Stomach (tissue), 4 donors: ENCODE data around the gene HOXD4.

Experiments used
- CTCF ChIP-seq, 7 experiments: fragments of 450-650 bp in 4 of 7; fragments of 200-600 bp in 3 of 7; sonication (generic) in 3 of 7; IDR thresholded peaks; one replicate each; pipeline ENCODE4 v1.5.1; 2016 to 2019; ENCODE audit warnings: antibody characterized with exemption in 7 of 7, control low read depth in 2 of 7, mild to moderate bottlenecking in 1 of 7
- POLR2AphosphoS5 ChIP-seq, 3 donors: sonication (generic); formaldehyde crosslinking; IDR thresholded peaks; one replicate each; pipeline ENCODE4 v1.6.1; 2016; ENCODE audit warnings: antibody characterized with exemption in 3 of 3

GRCh38 chr2:176123411-176124109, 27.8 kb upstream of the HOXD4 start:
- TF ChIP-seq POLR2AphosphoS5 (IDR thresholded peaks at IDR 0.05) (no peak), CTCF (IDR thresholded peaks at IDR 0.05) (no peak)
